Measurements from ENCODE around the gene DDIT3. TPM values are rescaled to one million over a fixed set of nuclear protein-coding genes. Genes with fewer than 3 reads are reported as not detected.
A peak's percentile ranks its signal among the peaks of the same experiment; 100 is the strongest.
"Not testable (repeated sequence)": the region's sequence is repeated elsewhere in the genome, so short reads cannot be mapped to it uniquely, and the experiment has no call there.

The DDIT3 gene
- total and polyA plus RNA-seq, 2 experiments from 2014 or later: 33.8 to 44.2 TPM

DNA sequence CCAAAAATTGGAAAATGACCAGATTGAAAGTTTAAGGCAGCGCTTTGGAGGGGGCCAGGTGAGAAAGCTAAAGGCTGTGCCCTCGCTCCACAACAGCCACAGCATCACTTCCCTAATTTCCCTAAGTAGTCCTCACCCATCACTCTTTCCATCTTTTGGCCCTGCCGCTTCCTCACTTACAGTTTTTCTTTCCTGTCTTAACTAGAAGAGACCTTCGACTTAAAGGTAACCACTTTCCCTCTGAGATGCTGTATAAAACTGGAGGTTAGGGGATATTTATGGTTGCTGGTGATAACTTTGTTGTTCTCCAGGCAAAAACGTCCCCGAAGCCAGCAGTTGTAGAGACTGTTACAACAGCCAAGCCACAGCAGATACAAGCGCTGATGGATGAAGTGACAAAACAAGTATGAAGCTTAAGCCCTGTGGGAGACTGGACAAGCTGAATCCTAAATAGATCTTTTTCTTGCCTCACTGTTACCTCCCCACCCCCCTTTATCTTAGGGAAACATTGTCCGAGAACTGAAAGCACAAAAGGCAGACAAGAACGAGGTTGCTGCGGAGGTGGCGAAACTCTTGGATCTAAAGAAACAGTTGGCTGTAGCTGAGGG lies 4.3 kb downstream of the DDIT3 start:
- Histone ChIP-seq H3K27ac (peak overlapping the region; percentile 62), H3K9me3 (ENCODE audit: low read depth) (no peaks in the 10 kb centered on the region), H3K4me3 (no peak overlapping the region), H3K27me3 (no peaks in the 10 kb centered on the region), H3K4me1 (ENCODE audit: low read depth) (peaks cover 13% of the 10 kb centered on the region), H3K36me3 (peaks cover 55% of the 10 kb centered on the region)
- DNase-seq (ENCODE audit: low read depth in 1 of 2, low spot score in 1 of 2): peak in 1 of 2 donors; percentile 22
- TF ChIP-seq, protein P1, sequence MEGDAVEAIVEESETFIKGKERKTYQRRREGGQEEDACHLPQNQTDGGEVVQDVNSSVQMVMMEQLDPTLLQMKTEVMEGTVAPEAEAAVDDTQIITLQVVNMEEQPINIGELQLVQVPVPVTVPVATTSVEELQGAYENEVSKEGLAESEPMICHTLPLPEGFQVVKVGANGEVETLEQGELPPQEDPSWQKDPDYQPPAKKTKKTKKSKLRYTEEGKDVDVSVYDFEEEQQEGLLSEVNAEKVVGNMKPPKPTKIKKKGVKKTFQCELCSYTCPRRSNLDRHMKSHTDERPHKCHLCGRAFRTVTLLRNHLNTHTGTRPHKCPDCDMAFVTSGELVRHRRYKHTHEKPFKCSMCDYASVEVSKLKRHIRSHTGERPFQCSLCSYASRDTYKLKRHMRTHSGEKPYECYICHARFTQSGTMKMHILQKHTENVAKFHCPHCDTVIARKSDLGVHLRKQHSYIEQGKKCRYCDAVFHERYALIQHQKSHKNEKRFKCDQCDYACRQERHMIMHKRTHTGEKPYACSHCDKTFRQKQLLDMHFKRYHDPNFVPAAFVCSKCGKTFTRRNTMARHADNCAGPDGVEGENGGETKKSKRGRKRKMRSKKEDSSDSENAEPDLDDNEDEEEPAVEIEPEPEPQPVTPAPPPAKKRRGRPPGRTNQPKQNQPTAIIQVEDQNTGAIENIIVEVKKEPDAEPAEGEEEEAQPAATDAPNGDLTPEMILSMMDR (IDR thresholded peaks at IDR 0.05; ENCODE audit: low read depth, low read length): no peak

DNA sequence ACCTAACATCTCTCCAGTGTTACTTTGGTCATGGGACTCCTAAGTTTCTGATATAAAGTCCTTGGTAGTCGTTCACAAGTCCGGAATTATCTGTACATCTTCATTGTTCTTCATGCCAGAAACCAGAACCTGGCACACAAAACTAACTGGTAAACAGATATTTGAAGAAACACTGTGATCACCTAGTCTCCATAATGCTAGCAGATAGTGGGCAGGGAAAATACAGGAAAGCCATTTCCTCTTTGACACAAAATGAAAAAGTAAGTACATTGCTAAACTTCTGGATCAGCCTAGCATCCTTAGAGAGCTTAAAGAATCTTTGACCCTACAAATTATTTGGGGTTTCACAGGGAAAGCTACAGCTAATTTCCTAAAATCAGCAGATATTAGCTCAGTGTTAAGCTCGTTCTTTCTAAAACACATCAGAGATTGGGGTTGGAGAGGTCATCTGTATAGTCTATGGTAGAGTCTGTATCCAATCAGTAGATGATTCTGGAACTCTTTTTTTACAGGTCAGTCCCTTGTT lies 4.8 kb downstream of the DDIT3 start:
- peaks cover 55% of the 10 kb centered on the region for H3K36me3 ChIP-seq
- TF ChIP-seq, protein P1 (IDR thresholded peaks at IDR 0.05; ENCODE audit: low read depth, low read length): no peak

DNA sequence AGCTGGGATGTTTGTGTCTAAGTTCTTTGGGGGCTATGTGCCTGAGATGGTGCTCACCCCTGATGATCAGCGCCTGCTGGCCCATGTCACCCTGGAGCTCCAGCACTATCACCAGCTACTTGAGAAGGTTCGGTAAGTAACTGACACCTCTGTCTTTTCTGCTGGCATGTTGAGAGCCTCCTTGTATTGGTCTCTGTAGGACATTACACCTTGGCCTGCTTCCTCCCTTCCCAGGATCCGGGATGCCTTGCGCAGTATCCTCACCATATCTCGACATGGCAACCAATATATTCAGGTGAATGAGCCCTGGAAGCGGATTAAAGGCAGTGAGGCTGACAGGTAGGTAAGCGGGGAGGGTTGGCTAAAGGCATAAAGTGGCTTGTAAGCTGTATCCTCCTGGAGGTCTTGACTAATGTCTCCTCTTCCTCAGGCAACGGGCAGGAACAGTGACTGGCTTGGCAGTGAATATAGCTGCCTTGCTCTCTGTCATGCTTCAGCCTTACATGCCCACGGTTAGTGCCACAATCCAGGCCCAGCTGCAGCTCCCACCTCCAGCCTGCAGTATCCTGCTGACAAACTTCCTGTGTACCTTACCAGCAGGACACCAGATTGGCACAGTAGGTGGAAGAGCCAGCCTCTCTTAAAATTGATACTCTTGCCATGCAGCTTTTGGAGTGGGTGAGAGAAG lies 5.5 kb downstream of the DDIT3 start:
- Histone ChIP-seq H3K27ac (peak overlapping the region; percentile 56), H3K36me3 (peaks cover 59% of the 10 kb centered on the region), H3K9me3 (ENCODE audit: low read depth) (no peaks in the 10 kb centered on the region), H3K27me3 (no peaks in the 10 kb centered on the region), H3K4me3 (no peak overlapping the region), H3K4me1 (ENCODE audit: low read depth) (peaks cover 11% of the 10 kb centered on the region)
- TF ChIP-seq, protein P1 (IDR thresholded peaks at IDR 0.05; ENCODE audit: low read depth, low read length): no peak
- DNase-seq (ENCODE audit: low read depth in 1 of 2, low spot score in 1 of 2): peak in 1 of 2 donors; percentile 8

More for the DNA sequence above, 4.8 kb downstream of the DDIT3 start:
- peaks cover 11% of the 10 kb centered on the region for H3K4me1 ChIP-seq (ENCODE audit: low read depth)
- H3K9me3 ChIP-seq (ENCODE audit: low read depth): no peaks in the 10 kb centered on the region
- DNase-seq (ENCODE audit: low read depth in 1 of 2, low spot score in 1 of 2): peak in 1 of 2 donors; percentile 10
- no peak overlapping the region for H3K4me3 ChIP-seq
- no peaks in the 10 kb centered on the region for H3K27me3 ChIP-seq
- H3K27ac ChIP-seq: peak overlapping the region; percentile 62

DNA sequence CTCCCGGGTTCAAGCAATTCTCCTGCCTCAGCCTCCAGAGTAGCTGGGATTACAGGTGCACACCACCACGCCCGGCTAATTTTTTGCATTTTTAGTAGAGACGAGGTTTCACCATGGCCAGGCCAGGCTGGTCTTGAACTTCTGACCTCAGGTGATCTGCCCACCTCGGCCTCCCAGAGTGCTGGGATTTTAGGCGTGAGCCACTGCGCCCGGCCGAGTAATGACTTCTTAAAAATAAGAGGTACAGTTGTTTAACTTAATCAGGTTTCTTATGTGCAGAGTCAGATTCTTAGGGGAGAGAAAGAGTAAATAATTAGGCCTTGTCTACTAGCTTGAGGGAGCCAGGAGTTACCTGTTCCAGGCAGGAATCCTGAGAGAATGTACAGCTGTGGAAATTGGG lies 6.1 kb downstream of the DDIT3 start:
- H3K4me3 ChIP-seq; H3K9me3 ChIP-seq (ENCODE audit: low read depth); DNase-seq (ENCODE audit: low read depth in 1 of 2, low spot score in 1 of 2); H3K27me3 ChIP-seq: not testable (repeated sequence)
- H3K27ac ChIP-seq: peak overlapping the region; percentile 56
- peaks cover 65% of the 10 kb centered on the region for H3K36me3 ChIP-seq
- H3K4me1 ChIP-seq (ENCODE audit: low read depth): peaks cover 10% of the 10 kb centered on the region

DNA sequence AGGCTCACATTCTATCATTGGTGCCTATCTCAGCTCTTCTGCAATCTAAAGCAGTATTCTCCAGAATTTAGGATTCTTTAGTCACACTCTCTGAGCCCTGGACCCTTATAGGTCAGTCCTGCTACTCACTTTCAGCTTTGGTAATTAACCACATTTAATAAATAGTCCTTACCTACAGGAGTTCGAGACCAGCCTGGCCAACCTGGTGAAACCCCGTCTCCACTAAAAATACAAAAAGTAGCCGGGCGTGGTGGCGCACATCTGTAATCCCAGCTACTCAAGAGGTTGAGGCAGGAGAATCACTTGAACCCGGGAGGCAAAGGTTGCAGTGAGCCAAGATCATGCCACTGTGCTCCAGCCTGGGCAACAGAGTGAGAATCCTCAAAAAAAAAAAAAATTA lies 6.6 kb downstream of the DDIT3 start:
- not testable (repeated sequence) for H3K27me3 ChIP-seq; H3K27ac ChIP-seq; DNase-seq (ENCODE audit: low read depth in 1 of 2, low spot score in 1 of 2); H3K9me3 ChIP-seq (ENCODE audit: low read depth); H3K4me3 ChIP-seq; H3K4me1 ChIP-seq (ENCODE audit: low read depth)
- H3K36me3 ChIP-seq: peaks cover 70% of the 10 kb centered on the region

DNA sequence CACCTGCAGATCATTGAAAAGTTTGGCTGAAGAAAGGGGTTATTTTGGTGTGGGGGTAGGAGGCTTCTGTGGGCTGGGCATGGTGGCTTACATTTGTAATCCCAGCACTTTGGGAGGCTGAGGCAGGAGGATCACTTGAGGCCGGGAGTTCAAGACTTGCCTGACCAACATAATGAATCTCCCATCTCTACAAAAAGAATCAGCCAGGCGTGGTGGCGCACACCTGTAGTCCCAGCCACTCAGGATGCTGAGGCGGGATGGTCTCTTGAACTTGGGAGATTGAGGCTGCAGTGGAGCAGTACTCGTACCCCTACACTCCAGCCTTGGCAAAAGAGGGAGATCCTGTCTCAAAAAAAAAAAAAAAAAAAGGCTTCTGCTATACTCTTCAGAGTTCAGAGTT lies 7.0 kb downstream of the DDIT3 start:
- Histone ChIP-seq H3K9me3 (ENCODE audit: low read depth) (no peaks in the 10 kb centered on the region), H3K36me3 (peaks cover 70% of the 10 kb centered on the region), H3K27me3 (no peaks in the 10 kb centered on the region), H3K4me1 (ENCODE audit: low read depth) (peaks cover 2% of the 10 kb centered on the region), H3K4me3 (no peak overlapping the region), H3K27ac (no peak overlapping the region)
- TF ChIP-seq, protein P1 (IDR thresholded peaks at IDR 0.05; ENCODE audit: low read depth, low read length): no peak
- no peak for DNase-seq (ENCODE audit: low read depth in 1 of 2, low spot score in 1 of 2)

All from cardiac muscle cell (in vitro differentiated cells and primary cell).